Endothelial cell of umbilical vein (primary cell): ENCODE results near the gene POLR3G. TPM values are rescaled to one million over a fixed set of nuclear protein-coding genes. Genes with fewer than 3 reads are reported as not detected.

Experiments used
- BruUV-seq: library from RNA; stranded (reverse); fragments of 400-500 nt; replicated peaks from 2 replicates; lab custom pipeline; 2021; lab: Mats Ljungman, UMichigan
- CTCF ChIA-PET: fragments of 300-600, 350-600 bp; sonication (Branson Sonifier 250); formaldehyde crosslinking; loops from one replicate; lab custom pipeline; 2021; ENCODE audit warnings: antibody characterized with exemption, inconsistent platforms; lab: Charles Lee
- POLR2A ChIA-PET: fragments of 300-600, 350-600 bp; sonication (Branson Sonifier 250); formaldehyde crosslinking; loops from one replicate; lab custom pipeline; 2021; ENCODE audit warnings: antibody characterized with exemption, inconsistent platforms; lab: Charles Lee
- DNase-seq: peaks from one replicate; pipeline ENCODE4 v3.0.0-alpha.2; 2011; ENCODE audit warnings: low read depth, low spot score
- FAIRE-seq: peaks from 2 replicates; lab custom pipeline; 2011; peaks lifted over from hg19 to GRCh38; lab: Jason Lieb, UNC
- H2AFZ ChIP-seq: 2 replicates; pipeline ENCODE4 v1.6.0; 2012; ENCODE audit warnings: low read depth, low read length, control low read depth, inconsistent platforms
- H3K27ac ChIP-seq: 2 replicates; pipeline ENCODE4 v1.5.1; 2011; ENCODE audit warnings: low read depth, mild to moderate bottlenecking, control low read depth, low read length, moderate library complexity; ENCODE audit not compliant: insufficient read depth
- H3K27me3 ChIP-seq, 2 experiments: 2 replicates each; pipeline versions ENCODE4 v1.6.0 to v1.6.1; 2011; ENCODE audit warnings: low read length in 2 of 2, mixed read lengths in 1 of 2; ENCODE audit not compliant: control insufficient read depth in 2 of 2, insufficient read depth in 2 of 2
- H3K36me3 ChIP-seq, 2 experiments: 2 replicates in 1 of 2; 3 replicates in 1 of 2; pipeline ENCODE4 v1.5.1; 2011; ENCODE audit warnings: low read length in 2 of 2, mild to moderate bottlenecking in 1 of 2, moderate library complexity in 1 of 2; ENCODE audit not compliant: control insufficient read depth in 2 of 2, insufficient read depth in 2 of 2; ENCODE audit errors: extremely low read depth in 1 of 2
- H3K4me1 ChIP-seq: 3 replicates; pipeline ENCODE4 v1.5.1; 2011; ENCODE audit warnings: mild to moderate bottlenecking, low read length; ENCODE audit not compliant: control insufficient read depth, insufficient read depth; ENCODE audit errors: extremely low read depth
- H3K4me2 ChIP-seq: 2 replicates; pipeline ENCODE4 v1.6.1; 2011; ENCODE audit warnings: low read length, control low read depth, mixed read lengths; ENCODE audit not compliant: insufficient read depth
- H3K4me3 ChIP-seq, 3 experiments: fragments of 200-600 bp in 1 of 3; sonication (generic), shearing (Covaris generic) in 1 of 3; replicated peaks in 1 of 3; 2 replicates each; pipeline ENCODE4 v1.5.1; 2011 to 2016; ENCODE audit warnings: control low read depth in 3 of 3, low read length in 3 of 3, mild to moderate bottlenecking in 2 of 3, inconsistent platforms in 1 of 3, low read depth in 1 of 3, moderate library complexity in 1 of 3; ENCODE audit not compliant: insufficient read depth in 1 of 3
- H3K79me2 ChIP-seq: 2 replicates; pipeline ENCODE4 v1.6.0; 2012; ENCODE audit warnings: low read length, inconsistent platforms; ENCODE audit not compliant: control insufficient read depth, insufficient read depth
- H3K9ac ChIP-seq: replicated peaks from 2 replicates; pipeline ENCODE3; 2011; ENCODE audit warnings: low read length, control low read depth; ENCODE audit not compliant: insufficient read depth; ENCODE audit errors: extremely low read depth
- H3K9me1 ChIP-seq: replicated peaks from 3 replicates; pipeline ENCODE4 v1.6.0; 2011; ENCODE audit warnings: mild to moderate bottlenecking, low read length; ENCODE audit not compliant: control insufficient read depth, insufficient read depth; ENCODE audit errors: extremely low read depth
- H3K9me3 ChIP-seq: replicated peaks from 2 replicates; pipeline ENCODE4 v1.5.1; 2012; ENCODE audit warnings: low read length, inconsistent platforms; ENCODE audit not compliant: control insufficient read depth, insufficient read depth
- H4K20me1 ChIP-seq: replicated peaks from 2 replicates; pipeline ENCODE3; 2011; ENCODE audit warnings: mild to moderate bottlenecking, low read length; ENCODE audit not compliant: control insufficient read depth, insufficient read depth; ENCODE audit errors: extremely low read depth
- CTCF ChIP-seq, 2 donors: IDR thresholded peaks; 1 replicate in 1 of 2; 2 replicates in 1 of 2; pipeline ENCODE4 v1.5.1; 2011; ENCODE audit warnings: low read length in 2 of 2, mild to moderate bottlenecking in 2 of 2, moderate library complexity in 2 of 2, control low read depth in 1 of 2, inconsistent platforms in 1 of 2, low read depth in 1 of 2; ENCODE audit not compliant: insufficient read depth in 1 of 2; ENCODE audit errors: extremely low read depth in 1 of 2
- EZH2 ChIP-seq: IDR thresholded peaks from 2 replicates; pipeline ENCODE4 v1.6.1; 2012; ENCODE audit warnings: borderline replicate concordance, low read depth, mild to moderate bottlenecking, moderate library complexity, low read length, inconsistent platforms; ENCODE audit not compliant: severe bottlenecking
- FOS ChIP-seq: IDR thresholded peaks from 2 replicates; pipeline ENCODE4 v1.6.1; 2011; ENCODE audit warnings: mild to moderate bottlenecking, low read length, moderate library complexity, borderline replicate concordance; ENCODE audit not compliant: insufficient read depth
- GATA2 ChIP-seq: IDR thresholded peaks from 2 replicates; pipeline ENCODE4 v1.7.0; 2011; ENCODE audit warnings: low read depth, mild to moderate bottlenecking, moderate library complexity, mixed read lengths, low read length; ENCODE audit not compliant: insufficient read length, insufficient read depth
- JUN ChIP-seq: IDR thresholded peaks from 2 replicates; pipeline ENCODE4 v1.6.1; 2011; ENCODE audit warnings: borderline replicate concordance, low read depth; ENCODE audit not compliant: insufficient read length, insufficient read depth
- MAX ChIP-seq: IDR thresholded peaks from 2 replicates; pipeline ENCODE4 v1.6.1; 2011; ENCODE audit not compliant: insufficient read depth, insufficient read length
- MYC ChIP-seq: IDR thresholded peaks from one replicate; pipeline ENCODE4 v1.6.1; 2011; ENCODE audit warnings: mild to moderate bottlenecking, low read depth, low read length
- POLR2A ChIP-seq: IDR thresholded peaks from 2 replicates; pipeline ENCODE4 v1.6.1; 2012; ENCODE audit warnings: low read depth, mild to moderate bottlenecking, control low read depth, low read length
- POLR2AphosphoS5 ChIP-seq: IDR thresholded peaks from 2 replicates; pipeline ENCODE4 v1.6.1; 2012; ENCODE audit warnings: low read depth, mild to moderate bottlenecking, control low read depth, low read length, moderate library complexity; ENCODE audit not compliant: insufficient read depth
- dilution Hi-C: fragments of 300-500 bp; cut with MboI; formaldehyde crosslinking; loops from one replicate; pipeline ENCODE4 v1.15.0; 2019; ENCODE audit warnings: low sequenced_read_pairs; ENCODE audit not compliant: extremely low pct_ligation_motif_present
- intact Hi-C: fragments of 100-400 bp; cut with micrococcal nuclease; formaldehyde crosslinking; loops from one replicate; pipeline ENCODE4 v1.10.0; 2022
- polyA plus RNA-seq, 4 experiments: library from polyadenylated mRNA; depleted of rRNA in 3 of 4; stranded (reverse) in 3 of 4; unstranded in 1 of 4; fragments of >200 nt; gene quantifications; 2 replicates each; pipeline versions ENCODE4 v1.2.1 to v1.2.3, GENCODE V29; 2011 to 2012; ENCODE audit warnings: missing spikeins in 1 of 4
- total RNA-seq: library from RNA; stranded (reverse); gene quantifications from 2 replicates; pipeline ENCODE4 v1.2.3, GENCODE V29; 2021

POLR3G gene
- total and polyA plus RNA-seq, 2 donors (not counting 3 experiments of a cell fraction or from before 2014, with no cell fraction given) = 15.0 to 15.7 TPM

- POLR2A ChIA-PET = no interaction called here
Measured at GRCh38 chr5:90554358-90555006, 79.8 kb downstream of the POLR3G start.

GRCh38 chr5:90555666-90556065 is 81.0 kb downstream of the POLR3G start:
- no peaks in the 10 kb centered on the region for H3K4me1 ChIP-seq
- intact Hi-C loops = no loop called here
- no peaks in the 10 kb centered on the region for H3K36me3 ChIP-seq
- no TSS peak for BruUV-seq
- H2AFZ ChIP-seq = no peak overlapping the region
- no peak overlapping the region for H3K9ac ChIP-seq
- H3K79me2 ChIP-seq = no peaks in the 10 kb centered on the region
- H3K27ac ChIP-seq = no peak overlapping the region
- ChIA-PET CTCF (interaction anchor here (0.6 kb wide), 1 partner anchor 1373 kb away, joined by 3 read pairs; no protein-coding TSS in a partner anchor), POLR2A (no interaction called here)
- no peak overlapping the region for H3K4me3 ChIP-seq
- FAIRE-seq = no peak
- H3K4me2 ChIP-seq = no peak overlapping the region
- H3K27me3 ChIP-seq = peaks cover 46 to 76% of the 10 kb centered on the region in 2 experiments
- H3K9me3 ChIP-seq = no peaks in the 10 kb centered on the region
- no peak for DNase-seq
- TF ChIP-seq MYC (no peak), CTCF (IDR thresholded peaks at IDR 0.05; ENCODE audit: extremely low read depth in 1 of 2, insufficient read depth in 1 of 2, low read depth in 1 of 2, low read length in 2 of 2) (no peak), GATA2 (no peak), JUN (no peak), POLR2A (no peak), FOS (no peak), MAX (no peak), EZH2 (no peak), POLR2AphosphoS5 (no peak)
- dilution Hi-C loops = no loop called here
- no peaks in the 10 kb centered on the region for H3K9me1 ChIP-seq
- H4K20me1 ChIP-seq = no peaks in the 10 kb centered on the region

More at GRCh38 chr5:90554358-90555006, 79.8 kb downstream of the POLR3G start:
- Histone ChIP-seq H2AFZ (no peak overlapping the region), H3K9me1 (no peaks in the 10 kb centered on the region), H3K79me2 (no peaks in the 10 kb centered on the region), H3K27ac (no peak overlapping the region), H3K9ac (no peak overlapping the region), H4K20me1 (no peaks in the 10 kb centered on the region), H3K9me3 (no peaks in the 10 kb centered on the region), H3K4me2 (no peak overlapping the region), H3K36me3 (no peaks in the 10 kb centered on the region), H3K27me3 (peaks cover 46 to 65% of the 10 kb centered on the region in 2 experiments), H3K4me3 (no peak overlapping the region), H3K4me1 (no peaks in the 10 kb centered on the region)
- CTCF ChIA-PET = no interaction called here
- dilution Hi-C loops = no loop called here
- DNase-seq = no peak
- intact Hi-C loops = no loop called here
- no peak for FAIRE-seq
- no peak for TF ChIP-seq MYC
- no peak for TF ChIP-seq JUN
- BruUV-seq = no TSS peak
